GDM1 (cell line): ENCODE data around the gene GAP43.

ENCODE experiments used
- DNase-seq: peaks from one replicate; lab custom pipeline; 2025; lab: John Stamatoyannopoulos, UW

Gene GAP43

DNA sequence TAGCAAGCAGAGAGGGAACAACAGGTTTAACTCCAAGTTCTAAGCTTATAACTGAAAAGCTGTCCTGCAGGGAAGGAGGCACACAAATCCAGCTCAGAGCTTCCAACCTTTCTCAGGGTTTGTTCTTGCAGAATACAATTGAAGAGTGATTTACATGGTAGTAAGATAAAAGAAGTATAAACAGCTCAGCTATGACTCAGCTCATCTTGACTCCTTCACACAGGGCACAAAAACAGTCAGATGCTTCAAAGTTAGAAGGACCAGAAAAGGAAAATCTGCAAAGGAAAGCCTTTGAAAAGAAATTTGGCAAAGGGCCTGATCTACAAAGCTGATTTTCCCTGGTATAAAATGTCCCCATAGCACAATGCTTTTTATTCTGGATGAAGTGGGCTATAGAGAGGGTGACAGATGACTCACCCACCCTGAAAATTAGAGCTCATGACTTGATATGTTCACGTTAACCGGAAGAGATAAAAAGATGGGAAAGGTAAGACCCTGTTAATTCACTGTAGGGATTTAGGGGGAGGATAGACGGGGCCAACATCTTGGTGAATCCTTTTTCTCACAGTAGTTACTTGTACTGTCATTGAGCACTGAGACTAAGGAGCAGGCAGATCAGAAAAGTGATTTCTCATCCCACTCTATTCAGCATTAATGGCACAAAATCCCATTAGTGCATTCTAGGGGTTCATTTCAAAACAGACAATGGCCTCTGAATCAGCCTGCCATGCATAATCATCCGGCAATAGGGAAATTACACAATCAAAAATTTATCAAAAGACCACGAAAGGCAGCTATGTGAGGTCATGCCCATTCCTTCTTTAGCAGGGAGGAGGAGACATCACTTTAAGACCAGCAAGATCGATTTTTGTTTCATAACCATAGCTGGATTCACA is 143.5 kb downstream of the GAP43 start:
- no peak for DNase-seq

DNA sequence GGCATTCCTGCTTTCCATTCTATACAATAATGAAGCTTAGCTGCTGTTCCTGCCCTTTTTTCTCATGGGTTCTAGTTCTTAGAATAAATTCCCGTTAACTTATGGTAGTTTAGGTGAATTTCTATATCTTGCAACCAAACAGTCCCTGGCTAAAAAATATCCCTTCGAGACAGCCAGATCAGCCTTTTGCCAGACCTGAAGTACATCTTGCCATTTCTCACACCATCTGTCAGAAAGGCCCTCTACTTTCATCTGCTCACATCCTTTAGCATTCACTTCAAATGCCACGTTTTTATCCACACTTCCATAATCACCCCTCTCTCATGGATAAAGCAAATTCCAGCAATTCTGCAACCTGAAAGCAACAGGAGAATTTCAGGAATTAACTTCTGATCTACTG is 145.4 kb downstream of the GAP43 start:
- DNase-seq: no peak
